ENCODE data around the gene SDC4.

SDC4 gene

DNA sequence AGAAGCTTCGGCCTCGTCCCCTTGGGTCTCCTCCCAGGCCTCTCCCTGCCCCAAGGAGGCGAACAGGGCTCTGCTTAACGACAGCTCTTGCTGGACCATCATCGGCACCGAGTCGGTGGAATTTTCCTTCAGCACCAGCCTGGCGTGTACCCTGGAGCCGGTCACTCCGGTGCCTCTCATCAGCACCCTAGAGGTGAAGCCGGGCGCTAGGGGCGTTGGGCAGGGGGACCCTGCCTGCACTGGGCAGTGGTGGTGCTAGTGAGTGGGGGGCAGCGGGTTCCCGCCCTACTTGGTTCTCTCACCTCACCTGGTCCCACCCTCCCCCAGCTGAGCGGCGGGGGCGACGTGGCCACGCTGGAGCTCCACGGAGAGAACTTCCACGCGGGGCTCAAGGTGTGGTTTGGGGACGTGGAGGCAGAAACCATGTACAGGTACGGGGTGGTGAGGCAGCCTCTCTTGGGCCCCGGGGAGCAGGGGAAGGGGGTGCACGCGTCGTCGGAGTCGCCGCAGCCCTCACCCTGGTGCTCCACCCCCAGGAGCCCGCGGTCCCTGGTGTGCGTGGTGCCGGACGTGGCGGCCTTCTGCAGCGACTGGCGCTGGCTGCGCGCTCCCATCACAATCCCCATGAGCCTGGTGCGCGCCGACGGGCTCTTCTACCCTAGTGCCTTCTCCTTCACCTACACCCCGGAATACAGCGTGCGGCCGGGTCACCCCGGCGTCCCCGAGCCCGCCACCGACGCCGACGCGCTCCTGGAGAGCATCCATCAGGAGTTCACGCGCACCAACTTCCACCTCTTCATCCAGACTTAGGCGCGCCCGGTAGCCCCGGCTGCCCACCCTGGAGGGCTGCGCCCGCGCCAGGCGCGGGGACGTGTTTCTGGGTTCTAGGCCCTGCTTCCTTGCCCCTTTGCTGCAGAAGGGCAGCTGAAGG lies 31.8 kb downstream of the SDC4 start:
- DNase-seq: no peak

DNA sequence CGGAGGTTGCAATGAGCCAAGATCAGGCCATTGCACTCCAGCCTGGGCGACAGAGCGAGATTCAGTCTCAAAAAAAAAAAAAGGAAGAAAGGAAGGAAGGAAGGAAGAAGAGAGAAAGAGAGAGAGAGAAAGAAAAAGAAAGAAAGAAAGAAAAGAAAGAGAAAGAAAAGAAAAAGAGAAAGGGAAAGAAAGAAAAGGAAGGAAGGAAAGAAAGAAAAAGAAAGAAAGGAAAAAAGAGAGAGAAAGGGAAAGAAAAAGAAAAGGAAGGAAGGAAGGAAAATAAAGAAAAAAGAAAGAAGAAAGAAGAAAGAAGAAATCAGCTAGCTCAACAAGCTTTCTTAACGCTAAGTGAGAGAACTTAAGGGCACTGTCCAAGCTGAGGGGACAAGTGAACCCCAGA lies 32.6 kb downstream of the SDC4 start:
- DNase-seq: no peak

DNA sequence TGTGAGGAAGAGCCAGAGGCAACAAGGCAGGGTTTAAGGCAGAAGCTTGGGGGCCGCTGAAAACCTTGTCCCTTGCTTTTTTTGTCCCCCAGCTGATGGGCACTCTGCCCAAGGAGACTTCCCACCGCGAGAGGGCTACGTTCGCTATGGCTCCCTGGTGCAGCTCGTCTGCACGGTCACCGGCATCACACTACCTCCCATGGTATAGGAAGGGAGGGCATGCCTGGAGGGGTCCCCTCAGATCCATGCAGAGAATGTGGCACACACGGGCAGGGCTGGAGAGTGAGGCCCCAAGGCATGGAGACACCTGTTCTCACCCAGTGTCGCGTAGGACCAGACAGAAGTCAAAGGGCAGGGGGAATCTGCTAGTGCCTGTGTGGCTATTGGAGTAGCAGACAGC lies 34.3 kb downstream of the SDC4 start:
- DNase-seq: no peak

DNA sequence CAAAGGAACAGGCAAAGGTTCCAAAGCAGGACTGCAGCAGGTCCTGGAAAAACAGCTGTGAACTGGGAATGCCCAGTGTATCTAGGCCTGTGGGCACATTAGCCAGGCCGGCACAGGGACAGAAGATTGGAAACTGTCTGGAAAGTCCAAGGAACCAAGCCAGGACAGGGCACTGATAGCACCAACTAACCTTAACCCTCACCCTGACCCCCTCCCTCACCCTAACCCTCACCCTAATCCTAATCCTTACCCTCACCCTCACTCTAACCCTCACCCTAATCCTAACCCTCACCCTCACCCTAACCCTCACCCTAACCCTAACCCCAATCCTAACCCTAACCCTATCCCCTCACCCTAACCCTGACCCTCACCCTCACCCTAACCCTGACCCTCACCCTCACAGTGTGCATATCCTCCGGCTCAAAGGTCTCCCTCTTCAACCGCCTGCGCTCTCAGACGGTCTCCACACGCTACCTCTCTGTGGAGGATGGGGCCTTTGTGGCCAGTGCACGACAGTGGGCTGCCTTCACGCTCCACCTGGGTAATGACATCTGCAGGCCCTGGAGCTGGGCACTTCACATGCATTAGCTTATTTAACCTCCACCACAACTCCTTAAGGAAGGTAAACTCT lies 35.0 kb downstream of the SDC4 start:
- no peak for DNase-seq

DNA sequence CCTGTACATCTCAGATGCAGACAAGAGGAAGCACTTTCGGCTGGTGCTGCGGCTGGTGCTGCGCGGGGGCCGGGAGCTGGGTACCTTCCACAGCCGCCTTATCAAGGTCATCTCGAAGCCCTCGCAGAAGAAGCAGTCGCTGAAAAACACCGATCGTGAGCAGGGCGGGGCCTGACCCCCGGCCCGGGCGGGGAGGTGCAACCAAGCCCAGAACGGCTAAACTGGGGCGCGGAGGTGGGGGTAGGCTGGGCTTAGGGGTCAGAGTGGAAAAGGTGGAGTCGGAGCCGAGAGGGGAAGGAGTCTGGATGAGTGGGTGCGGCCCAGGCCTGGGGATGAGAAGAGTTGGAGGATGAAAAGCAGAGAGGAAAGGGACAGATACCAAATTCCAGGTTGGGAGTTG lies 36.0 kb downstream of the SDC4 start:
- no peak for DNase-seq

DNA sequence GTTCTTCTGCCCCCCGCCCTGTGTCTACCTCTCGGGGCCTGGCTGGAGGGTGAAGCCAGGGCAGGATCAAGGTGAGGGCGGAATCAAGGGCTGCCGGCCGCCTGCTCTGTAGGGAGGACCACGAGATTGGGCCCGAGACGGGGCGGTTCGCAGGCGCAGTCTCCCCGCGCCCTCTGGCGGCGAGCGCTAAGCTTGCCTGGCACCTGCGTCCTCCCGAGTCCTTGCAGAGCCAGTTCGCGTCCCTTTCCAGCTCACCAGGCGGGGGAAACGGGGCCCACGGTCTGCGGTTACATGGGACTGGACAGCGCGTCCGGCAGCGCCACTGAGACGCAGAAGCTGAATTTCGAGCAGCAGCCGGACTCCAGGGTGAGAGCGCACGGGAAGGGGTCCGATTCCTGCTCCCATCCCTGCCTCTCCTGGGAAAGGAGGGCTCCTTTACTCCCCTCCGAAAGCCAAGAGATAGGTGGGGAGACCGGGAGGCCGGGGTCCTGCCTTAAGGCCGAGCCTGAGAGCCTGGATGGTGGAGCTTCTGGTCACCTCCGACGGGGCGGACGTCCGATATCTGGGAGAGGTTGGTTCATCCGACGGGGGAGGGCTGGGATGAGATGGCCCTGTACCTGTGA lies 36.5 kb downstream of the SDC4 start:
- DNase-seq: peak; percentile 55

DNA sequence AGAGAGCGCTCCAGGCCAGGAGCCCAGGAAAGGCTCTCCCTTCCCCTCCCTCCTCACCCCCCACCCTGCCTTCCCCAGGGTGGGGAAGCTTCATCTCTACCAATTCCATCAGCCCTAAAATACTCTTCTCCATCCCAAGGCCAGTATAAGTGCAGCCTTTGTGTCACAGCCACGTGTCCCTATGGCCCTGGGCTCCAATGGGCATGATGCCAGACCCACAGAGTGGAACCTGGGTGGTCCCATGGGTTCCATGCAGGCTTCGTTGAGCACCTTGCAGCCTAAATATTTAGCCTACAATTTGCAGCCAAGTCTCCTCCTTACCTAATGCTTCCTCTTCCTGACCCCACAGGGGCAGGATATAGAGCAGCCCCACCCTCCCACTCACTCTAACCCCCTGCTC lies 39.1 kb downstream of the SDC4 start:
- DNase-seq: no peak

DNA sequence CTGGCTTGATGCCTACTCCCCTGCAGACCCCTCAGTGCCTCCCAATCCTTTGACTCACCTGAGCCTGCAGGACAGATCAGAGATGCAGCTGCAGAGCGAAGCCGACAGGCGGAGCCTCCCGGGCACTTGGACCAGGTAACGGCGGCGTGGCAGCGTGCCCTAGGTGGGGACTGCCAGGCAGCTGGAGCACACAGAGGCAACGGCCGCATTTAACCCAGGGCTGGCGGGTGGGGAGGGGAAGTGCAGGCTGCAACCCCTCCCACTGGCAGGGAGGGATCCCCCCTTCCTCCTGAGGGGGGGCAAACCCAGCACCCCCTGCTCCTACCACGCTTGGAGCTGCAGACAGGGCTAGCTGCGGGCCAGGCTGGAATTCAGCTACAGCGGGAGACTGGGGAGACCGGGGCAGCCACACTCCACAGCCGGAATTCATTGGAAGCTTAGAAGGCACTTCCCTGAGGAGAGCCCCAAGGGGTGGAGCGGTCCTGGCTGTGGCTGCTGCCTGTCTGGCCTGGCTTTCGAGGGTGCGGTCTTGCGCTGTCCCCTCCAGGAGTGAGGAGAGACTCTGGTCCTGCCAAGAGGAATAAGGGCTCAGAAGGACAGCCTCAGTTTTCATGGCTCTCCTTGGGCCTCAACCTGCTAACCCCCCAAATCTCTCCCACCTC lies 40.0 kb downstream of the SDC4 start, which contains the start of gene MATN4:
MATN4 (minus strand) TSS at position 183 of the 662 bp plus-strand sequence. CDS start 2,717 bp downstream, outside the sequence.
- DNase-seq: no peak

DNA sequence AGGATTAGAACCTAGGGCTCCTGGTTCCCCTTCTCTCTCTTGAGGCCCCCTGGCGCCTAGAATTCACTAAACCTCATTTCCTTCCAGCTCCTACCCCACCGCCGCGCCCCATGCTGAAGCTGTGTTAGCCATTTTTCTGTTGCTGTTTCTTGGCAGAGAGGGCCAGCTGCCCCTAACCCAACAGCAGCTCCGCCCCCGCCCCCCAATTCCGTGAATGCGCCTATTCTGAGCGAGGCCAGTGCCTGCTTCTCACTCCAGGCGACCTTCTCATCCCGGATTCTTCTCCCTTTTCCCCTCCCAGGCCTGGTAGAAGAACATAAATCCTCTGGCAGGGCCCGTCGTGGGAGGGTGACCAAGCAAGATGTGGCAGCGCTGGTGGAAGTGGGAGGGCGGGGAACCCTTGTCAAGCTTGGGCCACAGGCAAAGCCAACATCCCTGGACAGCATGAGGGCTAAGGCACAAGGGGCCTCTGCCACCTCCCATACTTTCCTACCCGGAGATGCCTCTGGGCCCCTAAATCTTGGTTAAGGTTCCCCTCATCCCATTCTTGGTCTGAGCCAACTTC lies 41.1 kb downstream of the SDC4 start:
- no peak for DNase-seq

DNA sequence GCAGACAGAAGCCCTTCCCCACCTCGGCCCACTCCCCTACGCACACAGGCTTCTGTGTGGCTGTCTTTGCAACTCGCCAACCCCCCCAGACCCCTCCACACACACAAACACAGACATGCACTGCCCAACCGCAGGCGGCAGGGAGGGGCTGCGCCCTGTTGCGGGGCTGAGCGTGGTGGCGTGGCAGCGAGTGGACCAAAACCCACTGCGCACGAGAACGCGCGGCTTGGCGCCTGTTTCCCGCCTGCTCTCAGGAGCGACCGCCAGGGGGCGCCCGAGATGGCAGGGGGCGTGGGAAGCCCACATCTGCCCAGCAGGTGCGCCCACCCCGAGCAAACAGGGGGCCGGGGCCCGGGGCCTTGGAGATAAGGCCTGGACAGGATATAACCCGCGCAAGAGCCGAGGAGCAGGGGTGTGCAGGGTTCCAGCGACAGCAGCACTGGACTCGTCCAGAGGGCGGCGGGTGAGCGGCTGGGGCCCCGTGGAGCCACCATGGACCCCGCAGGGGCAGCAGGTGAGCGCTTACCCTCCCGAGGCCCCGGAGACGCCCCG lies 41.7 kb downstream of the SDC4 start, which contains the start of gene RBPJL:
RBPJL (plus strand) TSS at position 410 of the 552 bp plus-strand sequence; CDS start at position 493, 83 bp downstream.
- DNase-seq: no peak

DNA sequence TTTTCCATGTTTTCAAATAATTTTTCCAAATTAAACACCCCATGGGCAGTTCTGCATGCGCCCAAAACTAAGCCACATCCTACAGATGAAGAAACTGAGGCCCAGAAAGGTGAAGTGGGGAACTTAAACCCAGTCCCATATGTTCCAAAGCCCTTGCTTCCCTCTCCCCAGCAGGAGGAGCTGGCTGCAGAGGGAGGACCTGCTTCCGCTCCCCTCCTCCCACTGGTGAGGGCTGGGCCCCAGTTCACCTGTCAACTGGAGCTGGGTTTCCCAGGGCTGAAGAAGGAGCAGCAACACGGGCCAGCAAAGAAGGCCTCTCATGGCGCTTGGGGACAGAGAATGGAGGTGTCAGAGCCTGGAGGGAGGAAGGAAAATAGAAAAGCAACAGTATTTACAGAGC lies 43.0 kb downstream of the SDC4 start:
- DNase-seq: no peak

DNA sequence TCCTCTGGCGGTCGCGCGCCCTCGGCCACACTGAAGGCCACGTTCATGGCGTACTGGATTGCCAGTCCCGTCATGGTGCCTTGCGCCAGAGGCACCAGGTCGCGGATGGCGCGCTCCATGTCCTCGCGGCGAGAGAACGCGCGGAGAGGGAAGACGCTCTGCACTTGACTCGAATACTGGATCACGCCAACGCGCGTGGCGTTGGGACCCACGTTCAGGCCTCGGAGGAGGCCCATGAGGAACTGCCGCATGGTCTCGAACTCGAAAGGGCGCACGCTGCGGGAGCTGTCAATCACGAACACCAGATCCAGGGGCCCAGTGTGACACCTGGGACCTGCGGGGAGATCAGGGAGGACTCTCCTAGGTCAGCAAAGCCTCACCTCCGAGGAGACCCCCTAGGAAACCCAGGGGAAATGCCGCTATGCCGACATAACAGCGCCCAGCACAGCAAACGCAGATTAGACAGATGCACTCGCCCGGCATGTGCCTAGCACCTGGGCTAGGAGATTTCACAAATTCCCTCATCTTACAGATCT lies 43.7 kb downstream of the SDC4 start:
- no peak for DNase-seq

DNA sequence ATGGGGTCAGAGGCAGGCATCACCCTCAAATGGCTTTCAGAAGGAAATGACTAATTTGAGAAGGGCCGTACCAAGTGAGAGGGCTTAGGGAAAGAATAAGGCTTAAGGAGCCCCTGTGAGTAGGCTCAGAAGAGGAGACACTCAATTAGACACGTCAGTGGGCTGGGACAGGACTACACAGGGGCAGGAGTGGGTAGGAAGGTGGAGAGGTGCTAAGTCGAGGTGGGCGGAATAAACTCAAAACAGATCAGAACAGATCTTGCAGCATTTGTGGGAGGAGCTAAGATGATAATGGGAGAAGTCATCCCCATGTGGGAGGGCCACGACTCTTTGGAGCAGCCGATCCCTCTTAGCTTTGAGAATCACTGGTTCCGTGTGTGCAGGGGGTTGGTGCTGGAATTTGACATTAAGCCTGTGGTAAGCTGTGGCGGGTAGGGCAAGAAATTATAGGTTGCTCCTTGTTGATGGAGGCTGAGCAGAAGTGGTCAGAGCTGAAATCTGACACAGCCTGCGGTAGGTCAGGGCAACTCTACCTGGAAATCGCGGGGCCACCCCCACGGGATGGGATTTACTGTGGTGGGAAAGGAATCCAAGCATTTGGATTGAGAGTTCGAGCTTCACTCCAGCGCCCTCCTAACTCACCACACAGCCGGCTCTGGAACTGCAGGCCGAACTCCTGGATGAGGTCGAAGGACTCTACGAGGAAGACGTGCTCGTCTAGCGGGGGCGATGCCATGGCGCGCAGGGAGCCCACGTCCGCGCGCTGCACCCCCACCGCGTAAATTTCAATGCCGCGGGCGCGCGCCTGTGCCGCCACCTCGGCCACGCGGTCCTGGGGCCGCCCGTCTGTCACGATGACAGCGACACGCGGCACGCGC lies 44.4 kb downstream of the SDC4 start:
- no peak for DNase-seq

DNA sequence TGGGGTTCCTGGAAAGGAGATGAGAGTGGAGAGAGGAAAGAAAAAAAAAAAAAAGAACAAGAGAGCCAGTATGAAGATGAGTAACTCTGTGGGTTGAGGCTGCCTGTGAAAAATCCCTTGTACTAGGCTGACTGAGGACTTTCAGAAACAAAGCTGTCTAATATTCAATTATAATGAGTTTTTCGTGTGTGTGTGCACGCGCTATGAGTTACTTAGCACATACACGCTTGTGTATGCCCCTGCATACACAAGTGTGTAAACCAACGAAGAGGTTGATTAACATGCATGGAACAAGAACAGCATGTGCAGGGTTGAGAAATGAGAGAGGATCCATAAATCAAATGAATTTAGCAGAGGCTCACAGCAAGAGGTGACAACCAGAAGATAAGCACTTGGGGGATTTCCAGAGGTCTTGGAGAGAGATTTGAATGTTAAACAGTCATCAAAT lies 46.4 kb downstream of the SDC4 start:
- no peak for DNase-seq

DNA sequence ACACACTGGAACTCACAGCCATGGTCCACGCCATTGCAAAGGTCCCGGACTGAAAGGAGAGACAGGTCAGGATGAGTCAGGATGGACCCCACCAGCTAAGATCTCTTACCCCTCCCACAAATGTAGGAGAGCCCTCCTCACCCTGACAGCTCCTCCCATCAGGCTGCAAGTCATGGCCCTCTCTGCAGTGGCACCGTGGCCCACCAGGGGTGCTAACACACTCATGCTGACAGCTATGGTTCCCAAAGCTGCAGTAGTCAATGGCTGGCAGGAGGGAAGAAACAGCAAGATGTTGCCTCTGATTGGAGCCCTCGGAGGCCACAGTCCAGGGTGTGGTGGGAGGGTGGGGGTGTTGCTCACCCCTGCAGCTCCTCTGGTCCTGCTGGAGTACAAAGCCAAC lies 47.3 kb downstream of the SDC4 start:
- DNase-seq: no peak

DNA sequence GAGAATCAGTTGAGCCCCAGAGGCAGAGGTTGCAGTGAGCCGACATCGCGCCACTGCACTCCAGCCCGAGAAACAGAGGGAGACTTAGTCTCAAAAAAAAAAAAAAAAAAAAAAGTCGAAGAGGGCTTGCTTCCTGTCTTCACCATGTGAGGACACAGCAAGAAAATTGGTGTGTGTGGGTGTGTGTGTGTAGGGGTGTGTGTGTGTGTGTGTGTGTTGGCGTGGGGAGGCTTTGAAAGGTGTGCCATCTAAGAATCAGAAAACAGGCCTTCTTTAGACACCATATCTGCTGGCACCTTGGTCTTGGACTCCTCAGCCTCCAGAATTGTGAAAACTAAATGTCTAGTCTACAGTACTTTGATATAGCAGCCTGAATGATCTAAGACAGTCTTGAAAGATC lies 48.4 kb downstream of the SDC4 start:
- no peak for DNase-seq

DNA sequence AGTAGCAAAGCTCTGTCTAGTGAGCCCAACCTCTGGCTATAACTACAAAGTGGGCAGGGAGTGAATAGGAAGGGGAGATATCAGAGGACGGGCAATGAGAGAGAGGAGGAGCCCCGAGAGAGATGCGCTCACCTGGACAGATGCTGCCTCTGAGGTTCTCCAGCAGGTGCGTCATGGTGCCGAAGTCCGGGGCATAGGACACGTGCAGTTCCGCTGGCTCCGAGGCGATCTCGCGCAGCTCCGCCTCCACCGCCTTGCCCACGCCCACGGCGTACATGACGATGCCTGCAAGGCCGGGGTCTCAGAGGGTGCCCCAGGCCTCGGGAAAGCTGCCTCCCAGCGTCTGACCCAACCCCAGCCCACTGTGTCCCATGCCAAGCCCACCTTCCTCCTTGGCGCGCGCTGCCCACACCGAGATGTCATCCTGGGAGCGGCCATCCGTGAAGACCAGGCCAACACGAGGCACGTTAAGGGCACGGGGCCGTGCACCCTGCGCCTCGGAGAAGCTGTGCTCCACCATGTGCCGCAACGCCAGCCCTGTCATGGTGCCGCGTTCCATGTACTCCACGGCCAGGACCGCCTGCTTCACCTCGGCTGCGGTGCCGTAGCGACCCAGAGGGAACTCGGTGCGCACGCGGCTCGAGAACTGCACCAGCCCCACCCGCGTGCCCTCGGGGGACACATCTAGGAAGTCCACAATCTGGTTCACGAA lies 50.3 kb downstream of the SDC4 start:
- no peak for DNase-seq

DNA sequence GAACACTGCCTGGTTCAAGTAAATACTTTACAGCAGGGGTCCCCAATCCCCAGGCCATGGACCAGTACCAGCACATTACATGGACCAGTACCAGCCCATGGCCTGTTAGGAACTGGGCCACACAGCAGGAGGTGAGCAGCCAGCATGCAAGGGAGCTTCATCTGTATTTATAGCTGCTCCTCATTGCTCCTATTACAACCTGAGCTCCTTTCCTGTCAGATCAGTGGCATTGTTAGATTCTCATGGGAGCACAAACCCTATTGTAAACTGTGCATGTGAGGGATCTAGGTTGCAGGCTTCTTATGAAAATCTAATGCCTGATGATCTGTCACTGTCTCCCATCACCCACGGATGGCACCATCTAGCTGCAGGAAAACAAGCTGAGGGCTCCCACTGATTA lies 53.6 kb downstream of the SDC4 start:
- DNase-seq: no peak

DNA sequence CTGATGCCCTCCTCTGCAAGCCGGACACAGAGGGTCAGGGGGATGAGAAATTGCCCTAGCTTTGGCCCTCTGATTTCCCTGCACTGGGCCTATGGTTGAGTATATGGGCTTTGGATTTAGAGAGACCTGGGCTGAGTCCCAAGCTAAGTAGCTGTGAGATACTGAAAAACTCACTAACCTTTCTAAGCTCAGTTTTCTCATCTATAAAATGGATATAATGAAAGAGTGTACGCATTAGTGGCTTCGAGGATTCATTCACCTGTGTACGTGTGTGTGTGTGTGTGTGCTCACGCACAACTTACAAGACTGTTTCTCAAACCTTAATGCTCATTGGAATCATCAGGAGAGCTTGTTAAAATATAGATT lies 54.2 kb downstream of the SDC4 start:
- DNase-seq: no peak

Measured in CD4-positive, alpha-beta T cell treated with Interleukin-15 for 1 hour (primary cell).